HepG2 (cell line): ENCODE results near the gene NSF. TPM values are rescaled to one million over a fixed set of nuclear protein-coding genes. Genes with fewer than 3 reads are reported as not detected.

ENCODE experiments used
- ELF3 ChIP-seq: IDR thresholded peaks from 2 replicates; pipeline ENCODE4 v1.6.1; 2016; ENCODE audit warnings: missing genetic modification reagents, missing compliant biosample characterization
- NKX3-1 ChIP-seq: sonication (generic); formaldehyde crosslinking; IDR thresholded peaks from 2 replicates; pipeline ENCODE4 v1.5.0; 2020; ENCODE audit warnings: missing genetic modification reagents
- PBX3 ChIP-seq: sonication (generic); formaldehyde crosslinking; IDR thresholded peaks from 2 replicates; pipeline ENCODE4 v1.8.1; 2023; ENCODE audit warnings: missing genetic modification reagents, inconsistent platforms, borderline replicate concordance
- PPARG ChIP-seq: conservative IDR thresholded peaks from 2 replicates; pipeline ENCODE4 v1.6.1; 2016; ENCODE audit warnings: missing biosample characterization, missing genetic modification reagents
- ZC3H13 ChIP-seq: sonication (generic); formaldehyde crosslinking; IDR thresholded peaks from 2 replicates; pipeline ENCODE4 v1.8.1; 2023; ENCODE audit warnings: mild to moderate bottlenecking, missing genetic modification reagents, moderate library complexity
- ZNF101 ChIP-seq: sonication (generic); formaldehyde crosslinking; IDR thresholded peaks from 2 replicates; pipeline ENCODE4 v1.4.0; 2020; ENCODE audit warnings: mild to moderate bottlenecking, low read depth, missing genetic modification reagents, borderline replicate concordance
- ZNF280D ChIP-seq: sonication (generic); formaldehyde crosslinking; IDR thresholded peaks from 2 replicates; pipeline ENCODE4 v1.5.1; 2020; ENCODE audit warnings: mild to moderate bottlenecking, missing genetic modification reagents
- ZNF3 ChIP-seq: IDR thresholded peaks from 2 replicates; pipeline ENCODE4 v1.7.0; 2017; ENCODE audit warnings: inconsistent platforms
- ZNF318 ChIP-seq: sonication (generic); formaldehyde crosslinking; IDR thresholded peaks from 2 replicates; pipeline ENCODE4 v1.4.0; 2020; ENCODE audit warnings: mild to moderate bottlenecking, missing genetic modification reagents
- ZNF563 ChIP-seq: sonication (generic); formaldehyde crosslinking; IDR thresholded peaks from 2 replicates; pipeline ENCODE4 v1.8.0; 2022; ENCODE audit warnings: mild to moderate bottlenecking, moderate library complexity, missing genetic modification reagents
- ZNF564 ChIP-seq: sonication (generic); formaldehyde crosslinking; IDR thresholded peaks from 2 replicates; pipeline ENCODE4 v1.8.1; 2023; ENCODE audit warnings: mild to moderate bottlenecking, missing genetic modification reagents
- polyA plus RNA-seq, 8 experiments: library from polyadenylated mRNA; depleted of rRNA in 3 of 8; stranded (reverse) in 7 of 8; unstranded in 1 of 8; fragments of >200 nt; fragmentation: Illumina TruSeq in 4 of 8; extraction: Trizol in 4 of 8; gene quantifications; 2 replicates each; pipeline versions ENCODE4 v1.2.1 to v1.2.3, GENCODE V29; 2011 to 2016; ENCODE audit warnings: low read depth in 4 of 8, missing spikeins in 1 of 8, mixed read lengths in 1 of 8; ENCODE audit not compliant: insufficient read depth in 1 of 8
- total RNA-seq, 5 experiments: library from RNA; depleted of rRNA; stranded (reverse); fragments of >200 nt; fragmentation: Illumina TruSeq; extraction: Trizol; gene quantifications; 2 replicates each; pipeline ENCODE4 v1.2.3, GENCODE V29; 2016; ENCODE audit warnings: low read depth in 1 of 5

NSF gene
- total and polyA plus RNA-seq, 2 of the 13 experiments (the other 11 are each of a cell fraction or from before 2014, with no cell fraction given) = 21.9 to 37.8 TPM

GRCh38 chr17:46771561-46772474 is 181.3 kb downstream of the NSF start (continued):
- TF ChIP-seq PBX3 (CRISPR knock-in tag) (no peak), ZNF564 (CRISPR knock-in tag) (peak; percentile 94), NKX3-1 (CRISPR knock-in tag) (peak; percentile 85), PPARG (CRISPR knock-in tag) (0 out of 2 replicates have a peak, but pooled peaks have one; percentile 30), ELF3 (CRISPR knock-in tag) (peak; percentile 66), ZNF101 (CRISPR knock-in tag) (no peak), ZNF318 (CRISPR knock-in tag) (no peak), ZC3H13 (CRISPR knock-in tag) (peak; percentile 57), ZNF563 (CRISPR knock-in tag) (peak; percentile 93), ZNF3 (CRISPR knock-in tag) (no peak), ZNF280D (peak; percentile 67)
